Upper lobe of right lung (tissue), 1 donor: ENCODE data around the gene FAM50A. TPM values are rescaled to one million over a fixed set of nuclear protein-coding genes. Genes with fewer than 3 reads are reported as not detected.
A peak's percentile ranks its signal among the peaks of the same experiment; 100 is the strongest.

Source experiments
- ATAC-seq: fragments of 200-7000 bp; cut with Tn5 transposase; one replicate; pipeline ENCODE4 v1.9.1; 2020; ENCODE audit warnings: mild to moderate bottlenecking, moderate library complexity
- DNase-seq: peaks from one replicate; pipeline ENCODE4 v3.0.0-alpha.2; 2020
- H3K27ac ChIP-seq: fragments of 200-600 bp; one replicate; pipeline ENCODE4 v1.8.0; 2022
- H3K27me3 ChIP-seq: fragments of 200-600 bp; one replicate; pipeline ENCODE4 v1.8.0; 2022; ENCODE audit warnings: mild to moderate bottlenecking
- H3K36me3 ChIP-seq: fragments of 200-600 bp; one replicate; pipeline ENCODE4 v1.8.0; 2022
- H3K4me1 ChIP-seq: fragments of 200-600 bp; one replicate; pipeline ENCODE4 v1.8.0; 2022
- H3K4me3 ChIP-seq: fragments of 200-600 bp; one replicate; pipeline ENCODE4 v1.8.0; 2022; ENCODE audit warnings: mild to moderate bottlenecking
- H3K9me3 ChIP-seq: fragments of 200-600 bp; one replicate; pipeline ENCODE4 v1.8.0; 2022
- intact Hi-C: fragments of 100-400 bp; cut with DNase I; formaldehyde crosslinking; loops from one replicate; pipeline ENCODE4 v1.11.0; 2022
- total RNA-seq: library from RNA; stranded (reverse); fragmentation: NEBNext Ultra II Directional; extraction: Animal tissue kit (Norgen Biotek cat#: 25700); gene quantifications from one replicate; pipeline ENCODE4 v1.2.1, GENCODE V29; 2021
- TF ChIP-seq, protein P1 (sequence below): fragments of 200-600 bp; IDR thresholded peaks from one replicate; pipeline ENCODE4 v1.8.0; 2022; ENCODE audit warnings: antibody characterized with exemption
- donor health status: DM: no; HTN: yes; CAD: no; lungs with severe emphysema.

FAM50A gene
- total RNA-seq, 1 donor from 2014 or later: 82.0 TPM

DNA sequence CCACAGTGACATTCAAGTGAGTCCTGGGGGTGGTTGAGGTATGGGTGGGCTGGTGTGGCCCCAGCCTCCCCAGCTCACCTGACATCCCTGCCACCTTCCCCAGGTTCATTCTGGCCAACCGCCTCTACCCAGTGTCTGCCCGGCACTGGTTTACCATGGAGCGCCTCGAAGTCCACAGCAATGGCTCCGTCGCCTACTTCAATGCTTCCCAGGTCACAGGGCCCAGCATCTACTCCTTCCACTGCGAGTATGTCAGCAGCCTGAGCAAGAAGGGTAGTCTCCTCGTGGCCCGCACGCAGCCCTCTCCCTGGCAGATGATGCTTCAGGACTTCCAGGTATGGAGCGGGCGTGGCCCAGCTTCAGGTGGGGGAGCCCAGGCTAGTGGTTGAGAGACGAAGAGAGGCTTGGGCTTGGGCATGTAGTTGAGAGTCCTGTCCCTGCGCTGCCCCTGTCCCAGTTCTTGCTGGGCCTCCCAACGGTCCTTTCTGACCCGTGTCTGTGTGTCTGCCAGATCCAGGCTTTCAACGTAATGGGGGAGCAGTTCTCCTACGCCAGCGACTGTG is 8.7 kb upstream of the FAM50A start:
- ATAC-seq: no peak
- Histone ChIP-seq H3K36me3 (peaks cover 24% of the 10 kb centered on the region), H3K4me1 (no peaks in the 10 kb centered on the region), H3K9me3 (no peaks in the 10 kb centered on the region), H3K4me3 (no peak overlapping the region), H3K27ac (no peak overlapping the region), H3K27me3 (no peaks in the 10 kb centered on the region)
- DNase-seq: no peak
- intact Hi-C loops: no loop called here
- TF ChIP-seq, protein P1, sequence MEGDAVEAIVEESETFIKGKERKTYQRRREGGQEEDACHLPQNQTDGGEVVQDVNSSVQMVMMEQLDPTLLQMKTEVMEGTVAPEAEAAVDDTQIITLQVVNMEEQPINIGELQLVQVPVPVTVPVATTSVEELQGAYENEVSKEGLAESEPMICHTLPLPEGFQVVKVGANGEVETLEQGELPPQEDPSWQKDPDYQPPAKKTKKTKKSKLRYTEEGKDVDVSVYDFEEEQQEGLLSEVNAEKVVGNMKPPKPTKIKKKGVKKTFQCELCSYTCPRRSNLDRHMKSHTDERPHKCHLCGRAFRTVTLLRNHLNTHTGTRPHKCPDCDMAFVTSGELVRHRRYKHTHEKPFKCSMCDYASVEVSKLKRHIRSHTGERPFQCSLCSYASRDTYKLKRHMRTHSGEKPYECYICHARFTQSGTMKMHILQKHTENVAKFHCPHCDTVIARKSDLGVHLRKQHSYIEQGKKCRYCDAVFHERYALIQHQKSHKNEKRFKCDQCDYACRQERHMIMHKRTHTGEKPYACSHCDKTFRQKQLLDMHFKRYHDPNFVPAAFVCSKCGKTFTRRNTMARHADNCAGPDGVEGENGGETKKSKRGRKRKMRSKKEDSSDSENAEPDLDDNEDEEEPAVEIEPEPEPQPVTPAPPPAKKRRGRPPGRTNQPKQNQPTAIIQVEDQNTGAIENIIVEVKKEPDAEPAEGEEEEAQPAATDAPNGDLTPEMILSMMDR: no peak

DNA sequence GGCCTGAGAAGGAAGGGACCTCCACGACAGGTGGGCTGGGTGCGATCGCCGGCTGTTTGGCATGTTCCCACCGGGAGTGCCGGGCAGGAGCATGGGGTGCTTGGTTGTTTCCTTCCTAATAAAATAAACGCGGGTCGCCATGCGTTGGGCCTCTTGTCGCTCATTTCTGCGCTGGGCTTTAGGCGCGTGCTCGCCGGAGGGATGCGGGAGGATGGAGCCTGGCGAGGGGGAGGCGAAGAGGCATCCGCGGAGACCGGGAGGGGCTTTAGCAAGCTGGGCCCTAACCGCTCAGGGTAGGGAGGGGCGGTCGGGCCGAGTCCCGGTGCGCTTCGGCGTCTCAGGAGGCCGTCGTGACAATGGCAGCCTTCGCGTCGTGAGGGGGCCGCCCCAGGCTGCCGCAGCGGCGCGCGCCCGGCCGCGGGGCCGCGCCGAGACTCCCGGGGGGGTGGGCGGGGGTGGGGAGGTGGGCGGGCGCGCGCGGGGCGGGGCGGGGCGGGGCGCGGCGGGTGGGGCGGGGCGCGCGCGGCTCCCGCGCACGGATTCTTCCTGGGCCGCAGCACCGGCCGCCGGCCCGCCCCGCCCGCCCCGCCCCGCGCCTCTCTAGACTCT is 7.5 kb upstream of the FAM50A start:
- Histone ChIP-seq H3K4me3 (peak overlapping the region; percentile 75), H3K4me1 (no peaks in the 10 kb centered on the region), H3K27ac (peak overlapping the region; percentile 74), H3K27me3 (no peaks in the 10 kb centered on the region), H3K9me3 (no peaks in the 10 kb centered on the region), H3K36me3 (peaks cover 27% of the 10 kb centered on the region)
- TF ChIP-seq, protein P1: no peak
- peak; percentile 62 for ATAC-seq
- intact Hi-C loops: no loop called here
- no peak for DNase-seq

DNA sequence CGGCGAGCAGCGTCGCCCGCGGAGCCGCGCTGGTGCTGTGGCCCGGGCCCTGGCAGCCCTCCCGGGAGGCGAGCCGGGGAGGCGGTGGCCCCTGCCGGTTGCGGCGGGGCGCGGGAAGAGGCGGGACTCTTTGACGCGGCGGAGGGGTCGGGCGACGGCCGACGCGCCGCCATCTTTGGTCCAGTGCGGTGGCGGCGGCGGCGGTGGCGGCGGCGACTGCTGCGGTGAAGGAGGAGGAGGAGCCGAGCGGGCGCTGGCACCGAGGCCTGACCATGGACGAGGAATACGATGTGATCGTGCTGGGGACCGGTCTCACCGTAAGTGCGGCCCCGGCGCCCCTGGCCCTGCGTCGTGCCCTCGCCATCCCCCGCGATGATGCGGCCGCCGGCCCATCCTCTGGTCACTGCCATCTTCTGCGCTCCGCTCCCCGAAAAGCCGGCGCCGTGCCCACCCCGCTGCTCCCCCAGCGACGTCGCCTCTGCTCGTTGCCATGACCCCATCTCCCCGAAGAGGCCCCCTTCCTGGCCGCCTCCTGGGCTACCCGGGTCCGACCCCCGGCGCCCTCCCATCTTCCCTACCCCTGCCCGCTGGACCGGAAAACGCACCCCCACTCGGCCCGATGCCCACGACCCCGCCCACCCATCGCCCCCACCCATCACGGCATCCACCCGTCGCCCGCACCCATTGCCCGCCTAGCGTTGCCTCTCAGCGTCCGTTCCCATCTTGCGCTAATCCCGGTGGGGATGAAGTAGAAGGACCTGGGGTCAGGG is 6.8 kb upstream of the FAM50A start, which contains the start of gene GDI1:
Gene GDI1 (plus strand): TSS at position 172 of the 770 bp plus-strand sequence. CDS start 101 bp downstream, at position 273.
- H3K36me3 ChIP-seq: peaks cover 25% of the 10 kb centered on the region
- intact Hi-C loops: no loop called here
- ATAC-seq: peak; percentile 85
- no peaks in the 10 kb centered on the region for H3K27me3 ChIP-seq
- peak; percentile 82 for DNase-seq
- TF ChIP-seq, protein P1: no peak
- no peaks in the 10 kb centered on the region for H3K9me3 ChIP-seq
- no peaks in the 10 kb centered on the region for H3K4me1 ChIP-seq
- H3K4me3 ChIP-seq: peak within 1 kb of the TSS; percentile 75
- peak within 1 kb of the TSS; percentile 74 for H3K27ac ChIP-seq

DNA sequence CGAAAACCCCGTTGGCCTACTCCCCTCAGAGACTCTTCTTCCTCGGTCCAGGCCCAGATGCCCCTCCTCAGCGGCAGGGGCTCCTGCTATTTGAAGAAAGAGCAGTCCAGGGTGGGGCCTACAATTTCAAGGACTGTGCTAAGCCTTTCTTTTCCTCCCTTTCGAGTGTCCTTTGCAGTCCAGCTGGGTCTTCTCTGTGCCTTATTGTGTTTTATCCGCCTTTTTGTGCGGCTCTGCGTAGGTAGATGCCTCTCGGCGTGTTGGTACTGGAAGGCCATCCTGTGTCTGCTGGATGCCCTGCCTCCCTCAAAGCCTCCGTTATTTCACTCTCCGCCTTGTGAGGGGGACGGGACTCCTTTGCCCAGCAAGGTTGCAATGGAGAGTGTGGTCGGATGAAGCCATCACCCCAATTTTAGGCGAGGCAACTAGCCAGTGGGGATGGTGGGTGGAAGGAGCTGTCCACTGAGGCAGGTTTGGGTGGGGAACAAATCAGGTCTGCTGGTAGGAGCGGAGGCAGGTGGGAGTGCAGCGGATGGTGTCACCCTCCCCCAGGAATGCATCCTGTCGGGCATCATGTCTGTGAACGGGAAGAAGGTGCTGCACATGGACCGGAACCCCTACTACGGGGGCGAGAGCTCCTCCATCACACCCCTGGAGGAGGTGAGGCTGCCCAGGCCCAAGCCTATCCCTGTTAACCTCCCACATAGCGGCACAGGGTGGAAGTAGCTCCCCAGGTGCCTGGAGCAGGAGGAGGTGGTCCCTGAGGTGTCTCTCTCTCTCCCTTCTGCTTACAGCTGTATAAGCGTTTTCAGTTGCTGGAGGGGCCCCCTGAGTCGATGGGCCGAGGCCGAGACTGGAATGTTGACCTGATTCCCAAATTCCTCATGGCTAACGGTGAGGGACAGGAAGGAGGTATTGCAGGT is 5.7 kb upstream of the FAM50A start:
- no peaks in the 10 kb centered on the region for H3K27me3 ChIP-seq
- ATAC-seq: no peak
- intact Hi-C loops: no loop called here
- TF ChIP-seq, protein P1: no peak
- no peak for DNase-seq
- H3K27ac ChIP-seq: no peak overlapping the region
- peaks cover 26% of the 10 kb centered on the region for H3K36me3 ChIP-seq
- no peaks in the 10 kb centered on the region for H3K9me3 ChIP-seq
- peak overlapping the region; percentile 75 for H3K4me3 ChIP-seq
- H3K4me1 ChIP-seq: no peaks in the 10 kb centered on the region

DNA sequence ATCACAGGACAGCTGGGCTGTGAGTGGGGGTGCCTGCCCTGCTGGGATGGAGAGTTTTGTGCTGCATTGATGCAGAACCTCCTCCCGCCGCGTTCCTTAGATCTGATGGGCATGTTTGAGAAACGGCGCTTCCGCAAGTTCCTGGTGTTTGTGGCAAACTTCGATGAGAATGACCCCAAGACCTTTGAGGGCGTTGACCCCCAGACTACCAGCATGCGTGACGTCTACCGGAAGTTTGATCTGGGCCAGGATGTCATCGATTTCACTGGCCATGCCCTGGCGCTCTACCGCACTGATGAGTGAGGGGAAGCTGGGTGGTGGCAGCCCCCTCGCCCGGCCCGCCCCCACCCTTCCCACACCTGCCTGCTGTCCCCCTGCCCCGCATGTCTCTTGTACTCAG is 4.1 kb upstream of the FAM50A start:
- H3K27ac ChIP-seq: no peak overlapping the region
- H3K4me3 ChIP-seq: no peak overlapping the region
- H3K27me3 ChIP-seq: no peaks in the 10 kb centered on the region
- ATAC-seq (no peak), DNase-seq (no peak)
- intact Hi-C loops: no loop called here
- H3K36me3 ChIP-seq: peaks cover 20% of the 10 kb centered on the region
- no peaks in the 10 kb centered on the region for H3K9me3 ChIP-seq
- TF ChIP-seq, protein P1: no peak
- peaks cover 4% of the 10 kb centered on the region for H3K4me1 ChIP-seq
